A549 (cell line): ENCODE results near the gene MBNL2.

Source experiments
- ATOH8 ChIP-seq: fragments of 250-450 bp; sonication (Bioruptor Pico); IDR thresholded peaks from 2 replicates; pipeline ENCODE4 v1.5.0; 2020; ENCODE audit warnings: low read depth, mild to moderate bottlenecking, moderate library complexity
- CEBPB ChIP-seq, 2 experiments: fragments of >200 bp in 1 of 2; sonication (Bioruptor Twin) in 1 of 2; formaldehyde crosslinking in 1 of 2; IDR thresholded peaks; 2 replicates each; pipeline ENCODE4 v1.6.1; 2012 to 2016
- CTCF ChIP-seq: fragments of >200 bp; sonication (Bioruptor Twin); formaldehyde crosslinking; IDR thresholded peaks from 3 replicates; pipeline ENCODE4 v1.5.1; 2016
- EP300 ChIP-seq, 2 experiments: fragments of >200 bp; sonication (Bioruptor Twin); formaldehyde crosslinking; IDR thresholded peaks; 2 replicates in 1 of 2; 3 replicates in 1 of 2; pipeline ENCODE4 v1.6.1; 2016 to 2017
- FOSB ChIP-seq: fragments of 250-450 bp; sonication (Bioruptor Pico); IDR thresholded peaks from 2 replicates; pipeline ENCODE4 v1.5.0; 2020; ENCODE audit warnings: mild to moderate bottlenecking, moderate library complexity
- JUN ChIP-seq, 2 experiments: fragments of >200 bp; sonication (Bioruptor Twin); formaldehyde crosslinking; IDR thresholded peaks; 2 replicates in 1 of 2; 3 replicates in 1 of 2; pipeline ENCODE4 v1.6.1; 2016 to 2017
- JUNB ChIP-seq: fragments of >200 bp; sonication (Bioruptor Twin); formaldehyde crosslinking; IDR thresholded peaks from 2 replicates; pipeline ENCODE4 v1.6.1; 2016
- MAX ChIP-seq: IDR thresholded peaks from 2 replicates; pipeline ENCODE4 v1.6.1; 2012
- MYC ChIP-seq: IDR thresholded peaks from 2 replicates; pipeline ENCODE4 v1.6.1; 2012; ENCODE audit warnings: mild to moderate bottlenecking, inconsistent platforms, low read length, improper control_type of control experiment, borderline replicate concordance
- PHF8 ChIP-seq: fragments of 200-600 bp; sonication (generic); IDR thresholded peaks from 2 replicates; pipeline ENCODE4 v1.6.1; 2016; ENCODE audit warnings: low read depth, mild to moderate bottlenecking, antibody characterized with exemption, moderate library complexity, borderline replicate concordance
- POLR2A ChIP-seq: IDR thresholded peaks from 2 replicates; pipeline ENCODE4 v1.6.1; 2012; ENCODE audit warnings: mild to moderate bottlenecking, low read length
- REST ChIP-seq: fragments of 200-600 bp; sonication (generic); IDR thresholded peaks from 2 replicates; pipeline ENCODE4 v1.6.1; 2016; ENCODE audit warnings: antibody characterized with exemption, mild to moderate bottlenecking, moderate library complexity
- USF2 ChIP-seq: fragments of 450-650 bp; IDR thresholded peaks from 2 replicates; pipeline ENCODE4 v1.6.1; 2014; ENCODE audit warnings: antibody characterized with exemption

- TF ChIP-seq CEBPB (IDR thresholded peaks at IDR 0.05) (no peak), REST (no peak), JUNB (no peak), MYC (no peak), CTCF (no peak), JUN (IDR thresholded peaks at IDR 0.05) (no peak), POLR2A (no peak), FOSB (CRISPR knock-in tag) (no peak), ATOH8 (CRISPR knock-in tag) (no peak), EP300 (IDR thresholded peaks at IDR 0.05) (no peak), PHF8 (no peak), MAX (no peak), USF2 (no peak)
Observed at GRCh38 chr13:97321101-97321500, 99.0 kb downstream of the MBNL2 start.
